Measurements from ENCODE around the gene FNDC3B. TPM values are rescaled to one million over a fixed set of nuclear protein-coding genes. Genes with fewer than 3 reads are reported as not detected.
"Not testable (repeated sequence)": the region's sequence is repeated elsewhere in the genome, so short reads cannot be mapped to it uniquely, and the experiment has no call there.

FNDC3B gene
- total RNA-seq, 1 donor from 2014 or later: 169 TPM

- no peak for DNase-seq
Observed at GRCh38 chr3:172342097-172342659, 302.8 kb downstream of the FNDC3B start.

- DNase-seq: no peak
Observed at GRCh38 chr3:172343117-172343516, 303.7 kb downstream of the FNDC3B start.

GRCh38 chr3:172343979-172344378, 304.6 kb downstream of the FNDC3B start:
- DNase-seq: no peak

- no peak for DNase-seq
Observed at GRCh38 chr3:172346161-172346560, 306.8 kb downstream of the FNDC3B start.

GRCh38 chr3:172347895-172348679, 308.7 kb downstream of the FNDC3B start:
- DNase-seq: no peak

- no peak for DNase-seq
Observed at GRCh38 chr3:172351895-172352466, 312.6 kb downstream of the FNDC3B start.

GRCh38 chr3:172352786-172353185, 313.4 kb downstream of the FNDC3B start:
- no peak for DNase-seq

- no peak for DNase-seq
Observed at GRCh38 chr3:172354931-172355499, 315.6 kb downstream of the FNDC3B start.

- DNase-seq: no peak
Observed at GRCh38 chr3:172355836-172356235, 316.5 kb downstream of the FNDC3B start.

- DNase-seq: no peak
Observed at GRCh38 chr3:172356427-172356826, 317.0 kb downstream of the FNDC3B start.

GRCh38 chr3:172357850-172358754, 318.7 kb downstream of the FNDC3B start:
- DNase-seq: no peak

GRCh38 chr3:172359231-172359630, 319.9 kb downstream of the FNDC3B start:
- DNase-seq: no peak

- DNase-seq: no peak
Observed at GRCh38 chr3:172359996-172360395, 320.6 kb downstream of the FNDC3B start.

- DNase-seq: no peak
Observed at GRCh38 chr3:172362583-172362982, 323.2 kb downstream of the FNDC3B start.

GRCh38 chr3:172364374-172365027, 325.1 kb downstream of the FNDC3B start:
- DNase-seq: no peak

GRCh38 chr3:172365028-172365567, 325.7 kb downstream of the FNDC3B start:
- DNase-seq: no peak

GRCh38 chr3:172367205-172368105, 328.1 kb downstream of the FNDC3B start:
- no peak for DNase-seq

- not testable (repeated sequence) for DNase-seq
Observed at GRCh38 chr3:172368556-172368955, 329.2 kb downstream of the FNDC3B start.

GRCh38 chr3:172369590-172370259, 330.3 kb downstream of the FNDC3B start:
- DNase-seq: no peak

- no peak for DNase-seq
Observed at GRCh38 chr3:172370419-172370818, 331.0 kb downstream of the FNDC3B start.

Measured in skin of body (tissue), 2 donors.